ENCODE results near the gene ABCB9.

DNA sequence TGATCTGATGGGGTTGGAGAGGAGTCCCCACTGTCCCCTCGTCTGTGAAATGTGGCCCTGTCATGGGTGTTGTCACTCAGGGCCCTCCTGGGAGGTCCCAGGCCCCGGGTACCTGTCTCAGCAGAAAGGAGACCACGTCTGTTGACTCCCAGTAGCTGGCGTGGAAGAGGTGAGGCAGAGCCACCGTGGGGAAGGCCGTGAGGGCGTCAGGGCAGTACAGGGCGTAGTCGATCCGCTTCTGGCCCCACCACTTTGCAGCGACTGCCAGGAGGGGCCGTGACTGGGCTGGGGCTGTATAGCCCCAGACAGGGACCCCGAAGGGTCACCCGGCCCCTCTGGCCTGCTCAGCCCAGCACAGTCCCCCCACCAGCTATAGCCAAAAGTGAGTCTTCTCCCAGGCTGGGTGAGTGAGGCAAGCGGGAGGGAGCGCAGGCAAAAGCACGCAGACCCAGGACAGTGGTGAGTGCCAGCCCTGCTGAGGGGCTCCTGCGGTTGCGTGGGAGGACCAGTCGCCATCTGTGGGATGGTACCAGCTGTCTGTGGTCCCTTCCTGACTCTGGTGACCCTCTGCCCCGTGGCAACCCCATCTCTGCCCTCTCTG, 22.4 kb upstream of the ABCB9 start:
- TF ChIP-seq, protein P1, sequence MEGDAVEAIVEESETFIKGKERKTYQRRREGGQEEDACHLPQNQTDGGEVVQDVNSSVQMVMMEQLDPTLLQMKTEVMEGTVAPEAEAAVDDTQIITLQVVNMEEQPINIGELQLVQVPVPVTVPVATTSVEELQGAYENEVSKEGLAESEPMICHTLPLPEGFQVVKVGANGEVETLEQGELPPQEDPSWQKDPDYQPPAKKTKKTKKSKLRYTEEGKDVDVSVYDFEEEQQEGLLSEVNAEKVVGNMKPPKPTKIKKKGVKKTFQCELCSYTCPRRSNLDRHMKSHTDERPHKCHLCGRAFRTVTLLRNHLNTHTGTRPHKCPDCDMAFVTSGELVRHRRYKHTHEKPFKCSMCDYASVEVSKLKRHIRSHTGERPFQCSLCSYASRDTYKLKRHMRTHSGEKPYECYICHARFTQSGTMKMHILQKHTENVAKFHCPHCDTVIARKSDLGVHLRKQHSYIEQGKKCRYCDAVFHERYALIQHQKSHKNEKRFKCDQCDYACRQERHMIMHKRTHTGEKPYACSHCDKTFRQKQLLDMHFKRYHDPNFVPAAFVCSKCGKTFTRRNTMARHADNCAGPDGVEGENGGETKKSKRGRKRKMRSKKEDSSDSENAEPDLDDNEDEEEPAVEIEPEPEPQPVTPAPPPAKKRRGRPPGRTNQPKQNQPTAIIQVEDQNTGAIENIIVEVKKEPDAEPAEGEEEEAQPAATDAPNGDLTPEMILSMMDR (IDR thresholded peaks at IDR 0.05; ENCODE audit: low read depth, low read length, poor library complexity, severe bottlenecking) = no peak
- TF ChIP-seq EZH2phosphoT487 (IDR thresholded peaks at IDR 0.05; ENCODE audit: borderline replicate concordance, low read length) = no peak

Measured in DOHH2 (cell line).